ENCODE results near the gene EPX. TPM values are rescaled to one million over a fixed set of nuclear protein-coding genes. Genes with fewer than 3 reads are reported as not detected.

Gene EPX
- total RNA-seq, 4 donors from 2014 or later, result not detected

DNA sequence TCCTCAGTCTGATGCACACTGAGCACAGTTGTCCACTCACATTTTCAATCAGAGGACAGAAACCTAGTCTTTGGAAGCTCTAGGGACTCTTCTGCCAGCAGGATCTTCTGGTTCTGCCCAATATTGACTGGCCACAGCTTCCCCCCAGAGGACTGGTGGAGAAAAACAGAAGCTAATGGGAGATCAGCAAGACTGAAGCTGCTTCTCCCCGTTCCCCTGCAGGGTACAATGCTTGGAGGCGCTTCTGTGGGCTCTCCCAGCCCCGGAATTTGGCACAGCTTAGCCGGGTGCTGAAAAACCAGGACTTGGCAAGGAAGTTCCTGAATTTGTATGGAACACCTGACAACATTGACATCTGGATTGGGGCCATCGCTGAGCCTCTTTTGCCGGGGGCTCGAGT is 10.3 kb downstream of the EPX start:
- no peaks in the 10 kb centered on the region for H3K9me3 ChIP-seq
- H3K27ac ChIP-seq, result no peak overlapping the region
- no peak overlapping the region for H3K4me3 ChIP-seq
- intact Hi-C loops (cut with DNase I), result no loop called here
- peaks cover 0 to 21% (median 0%) of the 10 kb centered on the region in 4 donors for H3K27me3 ChIP-seq
- DNase-seq, result no peak
- no peaks in the 10 kb centered on the region for H3K4me1 ChIP-seq
- H3K36me3 ChIP-seq, result peaks cover 0 to 31% (median 11%) of the 10 kb centered on the region in 3 donors
- no peak for TF ChIP-seq POLR2A (IDR thresholded peaks at IDR 0.05)
- no peak for TF ChIP-seq CTCF (IDR thresholded peaks at IDR 0.05)
- WGBS, 2 donors, result 35 to 63% methylated on average over 3 to 6 of the region's 7 CpGs

GRCh38 chr17:58204796-58205195 is 12.3 kb downstream of the EPX start:
- WGBS, 2 donors, result 90 to 100% methylated on average over 1 to 2 of the region's 5 CpGs
- Histone ChIP-seq H3K9me3 (no peaks in the 10 kb centered on the region), H3K27me3 (peaks cover 0 to 2% (median 0%) of the 10 kb centered on the region in 4 donors), H3K36me3 (peaks cover 0 to 50% (median 16%) of the 10 kb centered on the region in 3 donors), H3K27ac (no peak overlapping the region), H3K4me1 (no peaks in the 10 kb centered on the region), H3K4me3 (no peak overlapping the region)
- no peak for DNase-seq
- intact Hi-C loops (cut with DNase I), result no loop called here
- TF ChIP-seq CTCF (IDR thresholded peaks at IDR 0.05) (no peak), POLR2A (IDR thresholded peaks at IDR 0.05) (no peak)

DNA sequence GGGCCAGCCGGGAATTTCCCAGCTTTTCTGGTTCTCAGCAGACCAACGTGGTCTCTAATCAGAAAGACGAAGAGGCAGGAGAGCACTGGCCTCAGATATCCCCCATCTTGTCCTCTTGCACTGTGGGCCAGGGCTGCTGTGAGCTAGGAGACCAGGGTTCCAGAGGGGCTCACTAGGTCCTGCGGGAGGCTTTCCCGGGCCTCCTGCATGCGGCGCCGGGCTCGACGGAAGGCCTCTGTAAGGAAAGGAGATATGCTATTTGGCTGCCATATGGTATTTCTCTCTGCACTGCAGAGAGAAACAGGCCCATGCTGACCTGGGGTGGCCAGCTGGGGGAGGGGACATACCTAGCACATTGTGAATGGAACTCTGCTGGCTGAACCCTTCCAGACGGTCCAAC is 13.4 kb downstream of the EPX start:
- H3K27me3 ChIP-seq, result no peaks in the 10 kb centered on the region
- no peak for DNase-seq
- H3K4me3 ChIP-seq, result no peak overlapping the region
- peaks cover 0 to 61% (median 16%) of the 10 kb centered on the region in 3 donors for H3K36me3 ChIP-seq
- H3K4me1 ChIP-seq, result no peaks in the 10 kb centered on the region
- TF ChIP-seq CTCF (IDR thresholded peaks at IDR 0.05) (no peak), POLR2A (IDR thresholded peaks at IDR 0.05) (no peak)
- H3K27ac ChIP-seq, result no peak overlapping the region
- WGBS, 2 donors, result 93 to 100% methylated on average over 1 to 5 of the region's 11 CpGs
- intact Hi-C loops (cut with DNase I), result no loop called here
- H3K9me3 ChIP-seq, result no peaks in the 10 kb centered on the region

- WGBS, 2 donors, result 69 to 83% methylated on average over 1 to 2 of the region's 3 CpGs
- intact Hi-C loops (cut with DNase I), result no loop called here
- no peak for TF ChIP-seq POLR2A (IDR thresholded peaks at IDR 0.05)
Observed at GRCh38 chr17:58207451-58207850, 14.9 kb downstream of the EPX start.

GRCh38 chr17:58208344-58208743 is 15.8 kb downstream of the EPX start:
- no peaks in the 10 kb centered on the region for H3K9me3 ChIP-seq
- DNase-seq, result no peak
- intact Hi-C loops (cut with DNase I), result no loop called here
- H3K36me3 ChIP-seq, result peaks cover 0 to 86% (median 16%) of the 10 kb centered on the region in 3 donors
- H3K27ac ChIP-seq, result no peak overlapping the region
- H3K27me3 ChIP-seq, result no peaks in the 10 kb centered on the region
- no peaks in the 10 kb centered on the region for H3K4me1 ChIP-seq
- H3K4me3 ChIP-seq, result no peak overlapping the region
- WGBS, 2 donors, result 89 to 90% methylated on average over 4 of the region's 5 CpGs
- TF ChIP-seq POLR2A (IDR thresholded peaks at IDR 0.05) (no peak), CTCF (IDR thresholded peaks at IDR 0.05) (no peak)

More at GRCh38 chr17:58207451-58207850, 14.9 kb downstream of the EPX start:
- DNase-seq, result no peak
- Histone ChIP-seq H3K27me3 (no peaks in the 10 kb centered on the region), H3K4me3 (no peak overlapping the region), H3K36me3 (peaks cover 0 to 77% (median 16%) of the 10 kb centered on the region in 3 donors), H3K27ac (no peak overlapping the region), H3K4me1 (no peaks in the 10 kb centered on the region), H3K9me3 (no peaks in the 10 kb centered on the region)

- Histone ChIP-seq H3K27ac (no peak overlapping the region), H3K4me3 (no peak overlapping the region), H3K9me3 (no peaks in the 10 kb centered on the region), H3K4me1 (no peaks in the 10 kb centered on the region), H3K27me3 (no peaks in the 10 kb centered on the region), H3K36me3 (peaks cover 0 to 100% (median 13%) of the 10 kb centered on the region in 3 donors)
- no peak for DNase-seq
- TF ChIP-seq CTCF (IDR thresholded peaks at IDR 0.05) (no peak), POLR2A (IDR thresholded peaks at IDR 0.05) (no peak)
- WGBS, 2 donors, result 84 to 89% methylated on average over 5 of the region's 5 CpGs
- intact Hi-C loops (cut with DNase I), result no loop called here
Observed at GRCh38 chr17:58210922-58211321, 18.4 kb downstream of the EPX start.

All from esophagus squamous epithelium (tissue), 5 donors.